Memory B cell (primary cell): ENCODE measurements around the gene CHMP4A.
"Not testable (repeated sequence)": the region's sequence is repeated elsewhere in the genome, so short reads cannot be mapped to it uniquely, and the experiment has no call there.

Source experiments
- ATAC-seq: fragments of 150-1000 bp; cut with Tn5 transposase; 2 replicates; pipeline ENCODE4 v1.10.0; 2021; ENCODE audit warnings: low read depth, mild to moderate bottlenecking, moderate library complexity
- DNase-seq, 2 donors: peaks; one replicate each; pipeline ENCODE4 v3.0.0; 2022; ENCODE audit warnings: low spot score in 2 of 2
- H3K27ac Mint-ChIP-seq: one replicate; pipeline ENCODE4 v1.8.0; 2022; ENCODE audit warnings: mild to moderate bottlenecking, moderate library complexity, mixed read lengths
- H3K27me3 Mint-ChIP-seq: one replicate; pipeline ENCODE4 v1.8.0; 2022; ENCODE audit warnings: mixed read lengths
- H3K36me3 Mint-ChIP-seq: one replicate; pipeline ENCODE4 v1.8.0; 2022; ENCODE audit warnings: mild to moderate bottlenecking, mixed read lengths
- H3K4me1 Mint-ChIP-seq: one replicate; pipeline ENCODE4 v1.8.0; 2022; ENCODE audit warnings: mixed read lengths
- H3K4me3 Mint-ChIP-seq: one replicate; pipeline ENCODE4 v1.8.0; 2022; ENCODE audit warnings: mild to moderate bottlenecking, moderate library complexity, mixed read lengths
- H3K9me3 Mint-ChIP-seq: one replicate; pipeline ENCODE4 v1.8.0; 2022; ENCODE audit warnings: mixed read lengths

Gene CHMP4A

GRCh38 chr14:24203249-24203886 is 9.9 kb downstream of the CHMP4A start:
- not testable (repeated sequence) for H3K27ac Mint-ChIP-seq, H3K9me3 Mint-ChIP-seq, DNase-seq, H3K27me3 Mint-ChIP-seq, H3K4me3 Mint-ChIP-seq, ATAC-seq
- Mint-ChIP-seq H3K4me1 (peaks cover 35% of the 10 kb centered on the region), H3K36me3 (peaks cover 52% of the 10 kb centered on the region)

GRCh38 chr14:24202538-24202937 is 10.8 kb downstream of the CHMP4A start:
- not testable (repeated sequence) for H3K27ac Mint-ChIP-seq

GRCh38 chr14:24198814-24199524 is 14.3 kb downstream of the CHMP4A start:
- DNase-seq (no peak), ATAC-seq (no peak)
- peak overlapping the region; percentile 80 for H3K27ac Mint-ChIP-seq
- peaks cover 28% of the 10 kb centered on the region for H3K36me3 Mint-ChIP-seq
- no peak overlapping the region for H3K4me3 Mint-ChIP-seq
- no peaks in the 10 kb centered on the region for H3K27me3 Mint-ChIP-seq
- peaks cover 6% of the 10 kb centered on the region for H3K9me3 Mint-ChIP-seq
- H3K4me1 Mint-ChIP-seq, result peaks cover 39% of the 10 kb centered on the region

More at GRCh38 chr14:24202538-24202937, 10.8 kb downstream of the CHMP4A start:
- Mint-ChIP-seq H3K36me3 (peaks cover 50% of the 10 kb centered on the region), H3K4me1 (peaks cover 36% of the 10 kb centered on the region)
- not testable (repeated sequence) for H3K27me3 Mint-ChIP-seq, H3K4me3 Mint-ChIP-seq, ATAC-seq, DNase-seq, H3K9me3 Mint-ChIP-seq

GRCh38 chr14:24197056-24197450 is 16.2 kb downstream of the CHMP4A start:
- ATAC-seq (no peak), DNase-seq (no peak)
- Mint-ChIP-seq H3K27me3 (no peaks in the 10 kb centered on the region), H3K9me3 (no peaks in the 10 kb centered on the region), H3K4me3 (peak overlapping the region; percentile 95), H3K36me3 (peaks cover 25% of the 10 kb centered on the region), H3K4me1 (peaks cover 38% of the 10 kb centered on the region), H3K27ac (peak overlapping the region; percentile 99)

- peaks cover 37% of the 10 kb centered on the region for H3K4me1 Mint-ChIP-seq
- DNase-seq, result no peak
- peaks cover 20% of the 10 kb centered on the region for H3K36me3 Mint-ChIP-seq
Measured at GRCh38 chr14:24196071-24197055, 16.9 kb downstream of the CHMP4A start.

GRCh38 chr14:24195186-24196070 is 17.9 kb downstream of the CHMP4A start, which contains the start of gene TM9SF1:
Gene TM9SF1, minus strand, starts transcription at chr14:24195441. Its CDS starts 422 bp downstream, at chr14:24195019.
- H3K4me1 Mint-ChIP-seq, result peaks cover 35% of the 10 kb centered on the region
- DNase-seq, result peak; percentile 88 to 94
- no peaks in the 10 kb centered on the region for H3K9me3 Mint-ChIP-seq
- H3K4me3 Mint-ChIP-seq, result peak within 1 kb of the TSS; percentile 95
- no peaks in the 10 kb centered on the region for H3K27me3 Mint-ChIP-seq
- peaks cover 18% of the 10 kb centered on the region for H3K36me3 Mint-ChIP-seq
- H3K27ac Mint-ChIP-seq, result peak within 1 kb of the TSS; percentile 99
- peak; percentile 87 for ATAC-seq

More at GRCh38 chr14:24196071-24197055, 16.9 kb downstream of the CHMP4A start:
- ATAC-seq, result peak; percentile 12
- Mint-ChIP-seq H3K9me3 (no peaks in the 10 kb centered on the region), H3K27ac (peak overlapping the region; percentile 99), H3K4me3 (peak overlapping the region; percentile 95), H3K27me3 (no peaks in the 10 kb centered on the region)

GRCh38 chr14:24194873-24195185 is 18.5 kb downstream of the CHMP4A start:
- no peak for ATAC-seq
- peak overlapping the region; percentile 99 for H3K27ac Mint-ChIP-seq
- peaks cover 38% of the 10 kb centered on the region for H3K4me1 Mint-ChIP-seq
- H3K9me3 Mint-ChIP-seq, result no peaks in the 10 kb centered on the region
- no peaks in the 10 kb centered on the region for H3K27me3 Mint-ChIP-seq
- peaks cover 17% of the 10 kb centered on the region for H3K36me3 Mint-ChIP-seq
- peak overlapping the region; percentile 95 for H3K4me3 Mint-ChIP-seq
- no peak for DNase-seq

- Mint-ChIP-seq H3K27me3 (no peaks in the 10 kb centered on the region), H3K9me3 (no peaks in the 10 kb centered on the region), H3K36me3 (peaks cover 16% of the 10 kb centered on the region), H3K4me1 (peaks cover 39% of the 10 kb centered on the region), H3K27ac (peak overlapping the region; percentile 99), H3K4me3 (peak overlapping the region; percentile 95)
- ATAC-seq (no peak), DNase-seq (no peak)
Measured at GRCh38 chr14:24194186-24194872, 19.0 kb downstream of the CHMP4A start.

GRCh38 chr14:24192933-24193332 is 20.4 kb downstream of the CHMP4A start:
- peaks cover 11% of the 10 kb centered on the region for H3K36me3 Mint-ChIP-seq
- peaks cover 33% of the 10 kb centered on the region for H3K4me1 Mint-ChIP-seq

GRCh38 chr14:24190416-24190815 is 22.9 kb downstream of the CHMP4A start:
- Mint-ChIP-seq H3K27me3 (no peaks in the 10 kb centered on the region), H3K4me1 (peaks cover 33% of the 10 kb centered on the region), H3K9me3 (no peaks in the 10 kb centered on the region), H3K27ac (no peak overlapping the region), H3K4me3 (no peak overlapping the region), H3K36me3 (peaks cover 13% of the 10 kb centered on the region)
- DNase-seq, result no peak
- no peak for ATAC-seq

More at GRCh38 chr14:24192933-24193332, 20.4 kb downstream of the CHMP4A start:
- no peak for DNase-seq
- Mint-ChIP-seq H3K4me3 (no peak overlapping the region), H3K9me3 (no peaks in the 10 kb centered on the region), H3K27me3 (no peaks in the 10 kb centered on the region), H3K27ac (peak overlapping the region; percentile 38)
- ATAC-seq, result no peak

GRCh38 chr14:24189460-24189859 is 23.8 kb downstream of the CHMP4A start:
- Mint-ChIP-seq H3K9me3 (no peaks in the 10 kb centered on the region), H3K4me3 (no peak overlapping the region), H3K27ac (peak overlapping the region; percentile 93), H3K36me3 (peaks cover 15% of the 10 kb centered on the region), H3K4me1 (peaks cover 26% of the 10 kb centered on the region), H3K27me3 (no peaks in the 10 kb centered on the region)
- DNase-seq (no peak), ATAC-seq (no peak)

- Mint-ChIP-seq H3K36me3 (peaks cover 15% of the 10 kb centered on the region), H3K9me3 (no peaks in the 10 kb centered on the region), H3K27me3 (no peaks in the 10 kb centered on the region), H3K4me1 (peaks cover 21% of the 10 kb centered on the region), H3K27ac (peak overlapping the region; percentile 93), H3K4me3 (peak overlapping the region; percentile 89)
- no peak for DNase-seq
- ATAC-seq, result no peak
Measured at GRCh38 chr14:24189059-24189375, 24.3 kb downstream of the CHMP4A start.
